GM23248 (cell line): ENCODE data around the gene ZDHHC24.

Experiments
- EZH2 ChIP-seq: fragments of 200-600 bp; sonication (generic); IDR thresholded peaks from 2 replicates; pipeline ENCODE4 v1.6.1; 2018; ENCODE audit warnings: antibody characterized with exemption, mild to moderate bottlenecking; ENCODE audit not compliant: insufficient read depth, poor library complexity, severe bottlenecking
- EZH2phosphoT487 ChIP-seq: fragments of 200-600 bp; sonication (generic); IDR thresholded peaks from 2 replicates; pipeline ENCODE4 v1.6.1; 2018; ENCODE audit warnings: antibody characterized with exemption, moderate library complexity, mild to moderate bottlenecking, low read depth; ENCODE audit not compliant: insufficient read depth

- TF ChIP-seq EZH2 (no peak), EZH2phosphoT487 (no peak)
Observed at GRCh38 chr11:66484806-66485380, 61.0 kb downstream of the ZDHHC24 start.
